GM18907 (cell line): Measurements from ENCODE around the gene PBXIP1.

ENCODE experiments used
- ATAC-seq: cut with Tn5 transposase; IDR thresholded peaks from one replicate; pipeline ENCODE4 v1.9.1; 2021; ENCODE audit warnings: mild to moderate bottlenecking, moderate library complexity; ENCODE audit not compliant: unreplicated experiment

The PBXIP1 gene, protein sequence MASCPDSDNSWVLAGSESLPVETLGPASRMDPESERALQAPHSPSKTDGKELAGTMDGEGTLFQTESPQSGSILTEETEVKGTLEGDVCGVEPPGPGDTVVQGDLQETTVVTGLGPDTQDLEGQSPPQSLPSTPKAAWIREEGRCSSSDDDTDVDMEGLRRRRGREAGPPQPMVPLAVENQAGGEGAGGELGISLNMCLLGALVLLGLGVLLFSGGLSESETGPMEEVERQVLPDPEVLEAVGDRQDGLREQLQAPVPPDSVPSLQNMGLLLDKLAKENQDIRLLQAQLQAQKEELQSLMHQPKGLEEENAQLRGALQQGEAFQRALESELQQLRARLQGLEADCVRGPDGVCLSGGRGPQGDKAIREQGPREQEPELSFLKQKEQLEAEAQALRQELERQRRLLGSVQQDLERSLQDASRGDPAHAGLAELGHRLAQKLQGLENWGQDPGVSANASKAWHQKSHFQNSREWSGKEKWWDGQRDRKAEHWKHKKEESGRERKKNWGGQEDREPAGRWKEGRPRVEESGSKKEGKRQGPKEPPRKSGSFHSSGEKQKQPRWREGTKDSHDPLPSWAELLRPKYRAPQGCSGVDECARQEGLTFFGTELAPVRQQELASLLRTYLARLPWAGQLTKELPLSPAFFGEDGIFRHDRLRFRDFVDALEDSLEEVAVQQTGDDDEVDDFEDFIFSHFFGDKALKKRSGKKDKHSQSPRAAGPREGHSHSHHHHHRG

DNA sequence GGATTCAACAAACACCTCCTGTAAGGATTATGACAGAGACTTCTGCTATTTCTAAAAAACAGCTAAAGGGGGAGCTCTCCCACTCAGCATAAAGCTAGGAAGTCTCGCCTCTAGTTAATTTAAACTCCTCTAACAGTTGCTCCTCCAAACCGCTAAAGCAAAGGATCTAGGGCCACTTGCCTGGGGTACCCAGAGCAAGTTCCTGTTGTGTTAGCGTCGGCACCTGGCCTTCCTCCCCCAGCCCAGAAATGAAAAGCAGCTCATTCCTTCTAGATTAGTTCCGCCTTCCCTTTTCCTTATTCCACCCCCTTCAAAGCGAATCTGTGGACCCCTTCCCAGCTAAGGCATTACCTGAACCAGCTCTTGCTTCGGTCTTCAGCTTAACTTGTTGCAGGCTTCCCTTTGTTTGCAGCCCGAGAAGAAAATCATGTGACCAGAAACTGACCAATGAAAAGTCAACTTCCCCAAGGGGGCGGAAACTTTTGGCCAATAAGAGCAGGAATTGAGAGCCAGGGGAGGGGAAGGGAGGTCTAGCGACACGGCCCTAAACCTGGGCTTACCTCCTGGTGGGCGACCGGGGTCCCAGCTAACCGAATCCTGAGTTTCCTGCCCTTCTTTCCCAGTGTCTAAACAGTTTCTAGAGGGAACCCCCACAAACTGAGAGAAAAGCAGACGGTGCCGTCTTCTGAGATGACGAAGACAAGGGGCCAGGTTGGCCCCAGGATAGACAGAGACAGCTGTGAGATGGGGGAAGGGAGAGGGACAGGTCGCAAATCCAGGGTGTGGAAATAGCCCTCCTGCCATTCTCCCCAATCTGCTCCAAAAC, at the start of gene PBXIP1:
Gene PBXIP1, minus strand, starts transcription at position 382 of the 826 bp plus-strand sequence. CDS start 2,378 bp downstream, outside the sequence.
- ATAC-seq, result peak; percentile 57

DNA sequence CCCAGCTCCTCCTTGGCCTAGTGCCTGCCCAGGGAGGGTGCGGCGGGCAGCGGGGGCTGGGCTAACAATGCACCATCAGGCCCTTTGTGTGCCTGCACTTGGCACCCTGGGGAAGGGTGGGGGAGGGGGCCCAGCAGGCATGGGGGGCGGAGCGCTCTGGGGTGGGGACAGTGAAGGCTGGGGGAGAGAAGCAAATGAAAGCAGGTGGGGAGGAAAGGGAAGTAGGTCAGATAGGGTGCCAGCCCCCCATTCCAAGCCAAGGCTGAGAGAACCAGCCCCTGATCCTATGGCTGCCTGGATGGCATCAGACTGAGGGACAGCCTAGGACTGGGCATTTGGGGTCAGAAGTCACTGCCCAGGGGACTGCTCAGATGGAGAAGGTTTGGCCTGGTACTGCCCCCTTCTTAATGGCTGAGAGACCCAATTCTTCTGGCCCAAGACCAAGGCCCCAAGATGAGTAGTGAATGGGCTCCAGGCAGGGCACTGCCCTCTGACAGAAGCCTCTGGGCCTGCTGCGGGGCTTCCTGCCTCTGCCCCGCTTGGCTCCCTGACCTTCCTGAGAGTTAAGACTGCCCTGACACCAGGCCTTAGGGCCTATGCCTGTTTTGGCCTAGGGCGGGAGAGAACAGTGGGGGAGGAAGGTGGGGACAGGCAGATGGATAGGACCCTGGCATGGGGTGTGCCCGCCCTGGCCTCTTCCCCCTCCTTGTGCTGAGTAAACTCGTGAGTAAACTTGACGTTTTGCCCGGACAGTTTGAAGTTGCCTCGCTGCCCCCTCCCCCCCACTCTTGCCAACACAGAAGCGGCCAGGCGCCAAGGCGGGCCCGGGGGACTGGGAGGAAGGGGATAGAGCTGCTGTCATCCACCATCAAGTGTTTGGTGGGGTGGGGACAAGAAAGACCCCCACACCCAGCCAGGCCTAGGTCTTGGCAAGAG, 49.4 kb upstream of the PBXIP1 start:
- ATAC-seq, result no peak

DNA sequence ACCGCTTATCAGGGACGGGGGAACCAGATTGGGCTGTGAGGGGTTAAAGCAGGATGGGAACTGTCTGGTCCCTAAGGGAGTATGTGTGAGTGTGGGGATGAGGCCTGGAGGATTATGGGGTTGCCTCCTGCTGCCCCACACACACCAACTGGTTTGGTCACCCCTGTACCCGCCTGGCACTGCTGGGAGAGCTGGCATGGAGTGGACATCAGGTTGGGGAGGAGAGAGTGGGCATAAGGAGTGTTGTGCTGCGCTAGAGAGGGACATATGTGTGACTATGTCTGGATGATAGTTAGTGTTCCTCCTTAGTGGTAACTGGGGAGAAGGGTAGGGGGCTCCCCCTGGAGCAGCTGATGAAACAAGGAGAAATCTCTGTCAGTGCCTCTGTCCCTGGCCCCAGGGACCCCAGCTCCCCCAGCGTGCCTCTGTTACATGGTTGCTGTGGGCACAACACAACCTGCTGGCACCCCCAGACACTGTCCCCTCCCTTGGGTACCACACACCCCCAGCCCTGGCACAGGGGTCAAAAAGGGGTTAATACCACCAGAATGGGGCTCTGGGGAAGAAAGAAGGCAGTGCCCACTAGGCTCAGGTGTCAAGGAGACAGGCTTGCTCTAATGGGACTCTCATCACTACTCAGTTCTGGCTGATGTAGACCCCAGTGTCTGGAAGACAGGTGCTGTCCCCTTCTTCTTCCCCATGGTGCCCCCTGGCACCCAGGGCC, 48.6 kb upstream of the PBXIP1 start:
- no peak for ATAC-seq

DNA sequence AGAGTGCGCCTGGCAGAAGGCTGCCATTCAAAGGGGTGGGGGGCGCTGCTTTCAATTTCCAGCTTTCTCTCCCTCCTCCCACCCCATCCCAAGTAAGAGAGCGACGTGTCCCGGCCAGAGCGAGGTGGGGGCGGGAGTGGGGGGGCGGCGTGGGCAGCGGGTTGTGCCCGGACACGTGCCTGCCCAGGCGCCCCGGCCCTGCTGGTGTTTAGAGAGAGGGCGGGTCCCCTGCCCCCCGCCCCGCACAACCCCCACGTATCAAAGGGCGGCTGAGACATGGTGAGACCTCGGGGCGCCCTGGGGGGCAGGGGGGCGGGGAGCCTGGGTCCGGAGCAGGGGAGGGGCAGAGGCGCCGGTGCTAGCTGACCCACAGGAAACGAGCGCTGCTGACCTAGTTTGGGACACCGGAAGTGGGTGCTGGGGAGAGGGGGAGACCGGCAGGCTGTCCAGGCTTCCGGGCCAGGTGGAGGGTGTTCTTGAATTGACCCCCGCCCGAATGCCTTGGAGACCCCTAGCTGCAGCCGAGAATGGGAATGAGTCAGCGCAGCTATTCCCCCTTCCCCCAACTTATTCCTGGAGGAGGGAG, 48.0 kb upstream of the PBXIP1 start:
- no peak for ATAC-seq

DNA sequence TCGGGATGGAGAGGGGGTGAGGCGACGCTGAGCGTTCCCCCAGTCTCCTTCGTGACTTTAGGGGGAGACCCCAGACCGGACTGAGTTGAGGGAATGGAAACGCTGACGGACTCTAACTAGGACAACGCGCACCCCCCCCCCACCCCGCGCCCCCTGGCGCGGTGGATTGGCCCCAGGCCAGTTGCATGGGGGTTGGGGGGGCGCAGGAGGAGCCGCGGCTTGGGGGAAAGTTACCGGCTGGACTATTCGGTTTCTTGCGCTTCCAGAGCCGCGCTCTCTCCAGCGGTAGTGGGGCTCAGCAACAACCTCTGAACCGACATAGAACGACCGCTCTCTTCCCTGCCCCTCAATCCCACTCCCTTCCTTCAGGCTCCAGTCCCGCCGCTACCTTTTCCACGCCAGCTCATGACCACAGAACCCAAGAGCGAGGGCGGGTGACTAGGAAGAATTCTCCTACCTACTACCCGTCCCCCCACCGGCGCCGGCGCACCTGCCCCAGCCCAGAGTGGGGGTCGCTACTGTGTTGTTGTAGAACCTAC, 47.4 kb upstream of the PBXIP1 start:
- no peak for ATAC-seq

DNA sequence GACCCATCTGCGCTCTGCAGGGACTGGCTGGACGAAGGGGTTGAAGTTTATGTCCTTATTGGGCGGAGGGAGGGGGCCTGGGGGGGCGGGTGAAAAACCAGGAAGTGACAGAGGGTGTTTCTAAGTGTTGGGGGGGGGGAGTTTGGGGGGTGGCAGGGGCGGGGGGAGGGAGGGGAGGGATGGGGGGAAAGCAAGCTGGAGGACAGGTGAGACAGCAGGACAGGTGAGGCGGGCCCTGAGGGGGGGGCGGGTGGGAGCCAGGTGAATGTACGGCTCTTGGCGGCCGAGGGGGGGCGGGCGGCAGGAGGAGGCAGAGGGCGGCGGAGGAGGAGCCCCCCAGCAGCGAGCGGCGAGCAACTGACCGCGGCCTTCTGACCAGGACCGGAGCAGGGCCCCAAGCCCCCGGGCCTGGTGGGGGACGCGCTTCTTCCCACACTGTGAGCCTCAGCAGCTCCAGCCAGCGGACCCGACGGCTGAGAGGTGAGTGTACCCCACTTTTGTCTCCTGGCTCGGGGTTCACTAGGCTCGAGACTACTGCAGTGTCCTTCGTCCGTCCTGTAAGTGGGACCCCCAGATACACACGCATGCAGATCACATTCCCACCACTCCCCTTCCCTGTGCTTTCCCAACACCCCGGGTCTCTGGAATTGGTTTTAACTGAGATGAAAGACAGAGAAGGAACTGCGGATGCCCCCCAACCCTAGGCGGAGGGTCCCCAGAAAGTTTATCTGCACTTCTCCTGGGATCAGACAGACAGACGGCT, 46.7 kb upstream of the PBXIP1 start, which contains the start of gene ZBTB7B:
Gene ZBTB7B, plus strand, starts transcription at position 339 of the 763 bp plus-strand sequence. CDS start 11,859 bp downstream, outside the sequence.
- peak; percentile 0 for ATAC-seq

DNA sequence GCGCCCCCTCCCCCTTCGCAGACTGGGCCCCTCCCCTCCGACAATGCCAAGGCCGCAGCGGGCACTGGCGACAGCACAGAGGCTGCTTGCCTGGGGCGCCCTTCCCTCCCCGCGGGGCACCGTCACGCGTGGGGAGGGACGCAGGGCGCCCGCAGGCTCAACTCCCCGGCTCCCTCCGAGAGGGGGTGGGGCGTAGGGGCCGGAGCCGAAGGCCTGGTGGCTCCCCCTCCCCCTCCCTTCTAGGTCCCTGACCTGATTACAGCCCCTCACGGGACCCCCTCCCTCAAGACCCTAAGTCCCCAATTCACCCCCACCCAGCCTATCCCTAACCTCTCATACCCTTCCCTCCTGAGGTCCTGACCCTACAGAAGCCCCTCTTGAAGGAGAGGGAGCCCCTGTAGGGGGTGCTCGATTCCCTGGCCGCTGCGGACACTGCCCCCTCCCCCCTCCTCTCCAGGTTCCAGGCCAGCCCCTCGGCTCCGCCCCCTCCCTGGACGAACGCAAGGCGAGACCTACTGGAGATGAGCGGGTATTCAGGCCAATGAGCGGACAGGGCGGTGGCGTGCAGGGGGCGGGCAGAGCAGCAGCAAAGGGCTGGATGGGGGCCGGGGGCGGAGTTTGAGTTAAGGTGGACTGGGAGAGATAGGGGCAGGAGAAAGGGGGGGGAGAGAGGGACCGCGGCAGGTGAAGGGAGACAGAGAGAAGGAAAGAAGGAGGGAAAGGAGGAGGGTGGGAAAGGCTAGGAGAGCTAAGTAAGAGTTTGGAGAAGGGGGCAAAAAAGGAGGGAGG, 46.0 kb upstream of the PBXIP1 start:
- ATAC-seq, result peak; percentile 52

DNA sequence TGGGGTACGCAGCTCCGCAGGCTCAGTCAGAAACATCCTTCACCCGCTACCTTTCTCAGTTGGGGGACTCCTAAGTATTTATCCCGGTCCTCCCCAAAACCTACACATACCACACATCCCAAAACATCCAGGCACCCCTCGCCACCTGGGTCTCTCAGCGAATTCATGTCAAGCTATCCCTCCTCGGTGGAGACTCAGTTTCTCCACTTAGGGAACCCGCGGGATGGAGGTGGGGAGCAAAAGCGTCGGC, 45.5 kb upstream of the PBXIP1 start:
- peak; percentile 18 for ATAC-seq

DNA sequence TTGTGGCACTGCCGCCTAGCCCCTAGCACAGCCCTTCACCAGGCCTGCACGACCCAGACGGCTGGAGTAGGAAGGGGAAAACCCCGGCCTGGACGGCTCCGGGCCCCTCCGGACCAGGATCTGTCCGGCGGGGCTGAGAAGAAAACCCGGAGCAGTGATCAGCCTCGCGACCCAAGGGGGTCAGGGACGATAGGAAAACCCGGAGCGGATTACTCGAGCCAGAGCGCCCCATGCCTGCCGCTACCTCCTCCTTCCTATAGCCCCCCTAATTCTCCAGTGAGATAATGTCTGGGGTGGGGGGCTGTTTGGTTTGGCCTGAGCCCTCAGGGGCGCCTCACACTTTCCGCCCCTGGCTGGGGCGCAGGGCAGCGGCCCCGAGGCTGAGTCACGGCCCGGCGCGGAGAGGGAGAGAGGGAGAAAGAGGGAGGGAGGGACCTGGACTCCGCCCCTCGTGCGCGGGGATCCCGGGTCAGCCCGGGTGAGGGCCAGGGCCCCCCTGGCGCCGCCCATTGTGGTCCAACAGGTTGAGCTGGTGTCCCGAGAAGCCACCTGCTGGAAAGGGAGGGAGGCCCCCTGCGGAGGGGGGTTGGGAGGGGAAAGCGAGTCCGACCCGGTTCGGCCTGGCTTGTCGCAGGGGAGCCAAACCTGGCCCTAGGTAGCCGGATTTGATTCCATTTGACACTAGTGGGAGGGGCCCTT, 45.0 kb upstream of the PBXIP1 start:
- ATAC-seq, result peak; percentile 39

DNA sequence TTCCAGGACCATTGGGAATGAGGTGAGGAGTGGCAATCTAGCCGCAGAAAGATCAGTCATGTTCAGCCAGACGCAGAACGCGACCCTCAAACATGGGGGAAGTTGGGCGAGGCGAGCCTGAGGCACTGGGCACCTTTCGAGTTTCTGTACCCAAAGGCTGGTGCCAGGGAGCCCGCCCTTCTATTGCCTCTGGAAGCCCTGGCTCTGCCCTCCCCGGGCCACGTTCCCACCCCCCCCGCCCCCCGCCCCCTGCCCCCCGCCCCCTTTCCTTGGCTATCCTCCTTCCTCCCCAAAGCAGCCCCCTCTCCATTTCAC, 44.5 kb upstream of the PBXIP1 start:
- ATAC-seq, result no peak

DNA sequence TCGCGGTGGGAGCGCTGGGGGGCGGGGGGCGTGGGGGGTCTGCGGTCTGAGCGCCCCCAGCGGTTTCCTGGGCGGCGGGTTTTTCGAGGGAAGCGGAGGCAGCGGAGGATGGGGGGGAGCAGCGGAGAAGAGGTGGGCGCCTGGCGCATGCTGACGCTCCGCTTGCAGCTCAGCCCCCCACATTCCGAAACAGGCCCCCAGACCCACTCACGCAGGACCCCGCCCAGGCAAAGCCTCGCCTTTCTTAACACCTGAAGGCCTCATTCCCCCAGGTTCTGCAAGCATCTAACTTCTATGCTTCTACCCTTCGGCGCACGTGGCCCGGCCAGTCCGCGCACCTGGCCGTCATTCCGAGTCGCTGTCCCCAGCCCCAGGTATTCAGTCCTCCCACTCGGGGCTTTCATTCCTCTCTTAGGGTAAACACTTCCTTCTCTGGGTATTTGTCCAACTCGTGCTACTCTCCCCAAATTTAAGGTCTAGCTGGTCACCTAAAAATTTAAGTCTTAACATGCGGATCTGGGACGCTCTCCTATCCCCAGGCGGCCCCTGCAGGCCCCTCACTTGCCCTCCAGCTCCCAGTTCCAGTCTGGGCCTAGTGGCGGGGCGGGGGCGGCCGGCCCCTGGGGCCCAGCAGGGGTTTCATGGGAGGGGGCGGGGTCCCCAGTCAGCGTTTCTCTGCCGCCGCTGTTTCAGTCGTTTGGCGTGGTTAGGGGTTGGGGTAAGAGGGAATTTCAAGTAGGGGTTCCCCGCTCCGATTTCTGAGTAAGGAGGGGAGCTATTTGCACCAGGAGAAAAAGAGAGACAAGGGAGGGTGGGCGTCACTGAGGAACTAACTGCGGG, 43.9 kb upstream of the PBXIP1 start:
- no peak for ATAC-seq

DNA sequence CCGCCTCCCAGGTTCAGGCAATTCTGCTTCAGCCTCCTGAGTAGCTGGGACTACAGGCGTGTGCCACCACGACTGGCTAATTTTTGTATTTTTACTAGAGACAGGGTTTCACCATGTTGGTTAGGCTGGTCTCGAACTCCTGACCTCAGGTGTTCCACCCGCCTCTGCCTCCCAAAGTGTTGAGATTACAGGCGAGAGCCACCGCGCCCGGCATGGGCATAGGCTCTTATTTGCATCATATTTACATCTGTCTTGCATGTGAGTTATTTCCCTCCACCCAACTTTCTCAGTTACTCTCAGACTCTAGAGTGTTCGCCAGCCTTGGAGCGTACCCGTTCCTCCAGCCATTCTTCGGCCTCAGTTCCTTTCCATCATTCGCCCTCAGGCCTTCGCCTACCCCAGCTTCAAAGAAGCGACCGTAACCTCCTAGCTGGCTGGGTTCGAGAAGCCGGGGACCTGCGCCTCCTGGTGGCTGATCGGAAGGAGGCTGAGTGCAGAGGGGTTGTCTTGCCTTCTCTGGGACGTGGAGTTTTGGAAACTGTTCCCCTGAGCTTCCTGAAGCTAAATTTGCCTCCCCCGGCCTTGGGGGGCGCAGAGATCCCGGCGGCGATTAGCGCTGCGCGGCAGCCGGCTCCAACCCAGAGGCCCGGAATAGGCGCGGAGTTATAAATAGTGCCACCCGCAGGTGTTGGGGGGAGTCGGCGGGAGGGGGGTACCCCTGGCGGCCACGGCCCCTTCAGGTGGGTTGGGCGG, 43.1 kb upstream of the PBXIP1 start:
- ATAC-seq, result no peak

DNA sequence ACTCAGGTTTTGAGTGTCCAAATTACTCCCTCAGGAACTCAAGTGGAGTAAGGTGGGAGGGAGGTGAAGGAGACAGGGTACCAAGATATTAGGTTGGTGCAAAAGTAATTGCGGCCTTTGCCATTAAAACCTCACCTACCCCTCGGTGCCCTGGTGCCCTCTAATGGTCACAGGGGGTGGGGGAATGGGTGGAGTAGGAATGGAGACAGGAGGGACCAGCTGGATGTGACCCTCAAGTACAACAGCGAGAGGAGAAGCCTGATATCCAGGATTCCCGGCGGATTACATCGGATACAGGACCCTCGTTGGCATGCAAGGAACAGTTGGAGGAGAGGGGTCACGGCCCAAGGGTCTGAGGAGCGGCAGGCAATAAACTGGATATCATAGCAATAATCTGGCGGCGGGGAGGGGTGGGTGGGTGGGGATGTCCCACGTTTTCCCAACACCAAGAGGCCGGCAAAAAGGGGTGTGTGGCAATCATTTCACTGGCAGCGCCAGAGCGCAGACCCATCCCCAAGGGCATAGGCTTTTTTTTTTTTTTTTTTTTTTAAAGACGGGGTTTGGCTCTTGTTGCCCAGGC, 42.4 kb upstream of the PBXIP1 start:
- no peak for ATAC-seq

DNA sequence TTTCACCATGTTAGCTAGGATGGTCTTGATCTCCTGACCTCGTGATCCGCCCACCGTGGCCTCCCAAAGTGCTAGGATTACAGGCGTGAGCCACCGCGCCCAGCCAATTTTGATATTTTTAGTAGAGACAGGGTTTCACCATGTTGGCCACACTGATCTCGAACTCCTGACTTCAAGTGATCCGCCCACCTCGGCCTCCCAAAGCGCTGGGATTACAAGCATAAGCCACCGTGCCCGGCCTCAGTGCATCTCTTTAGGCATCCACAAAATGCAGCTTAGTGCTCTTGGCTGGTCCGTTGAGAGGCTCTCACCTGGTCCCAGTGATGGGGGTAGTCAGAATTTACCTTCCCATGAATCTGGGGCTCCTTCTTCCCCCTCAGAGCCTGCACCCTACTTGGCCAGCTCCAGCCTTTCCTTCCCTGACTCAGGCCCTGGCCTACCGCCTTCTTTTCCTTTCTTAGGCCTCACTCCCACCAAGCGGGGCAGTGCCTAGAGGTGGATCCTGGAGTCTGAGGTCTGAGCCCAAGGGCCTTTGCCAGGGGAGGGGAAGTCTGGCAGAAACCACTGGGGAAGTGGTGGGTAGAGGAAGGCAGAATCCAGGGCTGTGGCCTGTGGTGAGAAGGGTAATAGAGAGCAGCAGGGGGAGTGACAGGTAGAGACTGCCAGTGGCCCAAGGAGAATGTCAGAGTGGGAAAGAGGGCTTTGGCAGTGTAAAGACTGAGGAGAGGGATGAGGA, 41.2 kb upstream of the PBXIP1 start:
- ATAC-seq, result no peak
